ENCODE results near the gene ARHGDIG. TPM values are rescaled to one million over a fixed set of nuclear protein-coding genes. Genes with fewer than 3 reads are reported as not detected.

Gene ARHGDIG
- total RNA-seq, 1 donor from 2014 or later: not detected

DNA sequence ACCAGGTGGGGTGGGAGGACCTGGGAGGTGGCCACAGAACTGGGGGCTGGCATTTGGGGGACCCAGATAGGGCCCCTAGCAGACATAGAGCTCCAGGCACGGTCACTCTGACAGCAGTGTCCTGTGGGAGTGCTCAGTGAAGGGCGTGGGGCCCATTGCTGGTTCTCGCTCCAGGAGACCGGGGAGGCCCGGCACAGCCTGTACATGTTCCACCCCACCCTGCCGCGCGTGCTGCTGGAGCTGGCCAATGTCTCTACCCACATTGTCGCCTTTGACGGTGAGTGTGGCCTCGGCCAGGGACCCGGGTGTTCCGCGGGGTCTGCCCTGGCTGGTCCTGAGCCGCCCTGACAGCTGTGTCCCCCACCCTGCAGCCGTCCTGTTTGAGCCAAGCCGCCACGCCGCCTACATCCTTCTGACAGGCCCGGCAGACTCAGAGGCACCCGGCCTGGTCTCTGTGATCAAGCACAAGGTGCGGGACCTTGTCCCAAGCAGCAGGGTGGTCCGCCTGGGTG is 15.9 kb upstream of the ARHGDIG start:
- TF ChIP-seq EZH2phosphoT487 (IDR thresholded peaks at IDR 0.05) (no peak), EZH2 (IDR thresholded peaks at IDR 0.05) (no peak)
- TF ChIP-seq, protein P1, sequence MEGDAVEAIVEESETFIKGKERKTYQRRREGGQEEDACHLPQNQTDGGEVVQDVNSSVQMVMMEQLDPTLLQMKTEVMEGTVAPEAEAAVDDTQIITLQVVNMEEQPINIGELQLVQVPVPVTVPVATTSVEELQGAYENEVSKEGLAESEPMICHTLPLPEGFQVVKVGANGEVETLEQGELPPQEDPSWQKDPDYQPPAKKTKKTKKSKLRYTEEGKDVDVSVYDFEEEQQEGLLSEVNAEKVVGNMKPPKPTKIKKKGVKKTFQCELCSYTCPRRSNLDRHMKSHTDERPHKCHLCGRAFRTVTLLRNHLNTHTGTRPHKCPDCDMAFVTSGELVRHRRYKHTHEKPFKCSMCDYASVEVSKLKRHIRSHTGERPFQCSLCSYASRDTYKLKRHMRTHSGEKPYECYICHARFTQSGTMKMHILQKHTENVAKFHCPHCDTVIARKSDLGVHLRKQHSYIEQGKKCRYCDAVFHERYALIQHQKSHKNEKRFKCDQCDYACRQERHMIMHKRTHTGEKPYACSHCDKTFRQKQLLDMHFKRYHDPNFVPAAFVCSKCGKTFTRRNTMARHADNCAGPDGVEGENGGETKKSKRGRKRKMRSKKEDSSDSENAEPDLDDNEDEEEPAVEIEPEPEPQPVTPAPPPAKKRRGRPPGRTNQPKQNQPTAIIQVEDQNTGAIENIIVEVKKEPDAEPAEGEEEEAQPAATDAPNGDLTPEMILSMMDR (IDR thresholded peaks at IDR 0.05): no peak
- H3K79me2 ChIP-seq (ENCODE audit: low read depth): no peaks in the 10 kb centered on the region
- H3K4me1 ChIP-seq: no peaks in the 10 kb centered on the region
- no peaks in the 10 kb centered on the region for H3K9me3 ChIP-seq (ENCODE audit: low read depth)
- H3K27ac ChIP-seq: no peak overlapping the region
- no peak overlapping the region for H3K4me2 ChIP-seq
- no peaks in the 10 kb centered on the region for H3K27me3 ChIP-seq
- H3K4me3 ChIP-seq: no peak overlapping the region
- no peak for DNase-seq (ENCODE audit: low spot score)
- H3K36me3 ChIP-seq: no peaks in the 10 kb centered on the region
- Mint-ChIP-seq H3K27ac (no peak overlapping the region), H3K4me1 (peaks cover 7% of the 10 kb centered on the region), H3K27me3 (ENCODE audit: insufficient read depth, low read depth) (peaks cover 5% of the 10 kb centered on the region), H3K4me3 (no peak overlapping the region), H3K9me3 (no peaks in the 10 kb centered on the region), H3K36me3 (peaks cover 10% of the 10 kb centered on the region)
- no peaks in the 10 kb centered on the region for H4K20me1 ChIP-seq (ENCODE audit: low read depth)
- no peak overlapping the region for H3K9ac ChIP-seq
- no peak overlapping the region for H2AFZ ChIP-seq (replicated peaks)
- peaks cover 19% of the 10 kb centered on the region for H3F3A ChIP-seq (ENCODE audit: low read depth)

DNA sequence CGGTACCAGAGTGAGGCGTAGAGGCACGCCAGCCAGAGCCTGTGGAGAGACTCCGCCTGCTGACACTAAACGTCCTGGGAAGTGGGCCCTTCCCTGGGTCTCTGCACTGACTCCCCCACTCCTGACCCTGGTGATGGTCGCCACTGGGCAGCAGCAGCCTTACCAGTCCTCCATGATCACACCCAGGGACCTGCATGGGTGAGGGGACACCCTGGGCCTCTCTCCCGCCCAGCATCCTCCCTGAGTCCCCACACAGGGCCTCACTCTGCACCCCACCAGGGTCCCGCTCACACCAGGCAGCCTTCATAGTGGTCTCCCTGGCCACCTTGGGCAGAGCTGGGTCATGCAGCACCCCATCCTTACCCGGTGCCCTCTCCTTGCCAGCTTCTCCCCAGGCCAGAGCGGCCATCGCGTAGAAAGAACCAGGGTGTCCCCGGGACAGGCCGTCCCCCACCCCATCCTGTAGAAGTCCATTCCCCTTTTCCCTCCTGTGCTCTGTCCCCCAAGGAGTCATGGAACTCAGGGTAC is 15.3 kb upstream of the ARHGDIG start:
- H3K36me3 ChIP-seq: no peaks in the 10 kb centered on the region
- no peaks in the 10 kb centered on the region for H4K20me1 ChIP-seq (ENCODE audit: low read depth)
- Mint-ChIP-seq H3K9me3 (no peaks in the 10 kb centered on the region), H3K4me1 (peaks cover 7% of the 10 kb centered on the region), H3K4me3 (no peak overlapping the region), H3K27me3 (ENCODE audit: insufficient read depth, low read depth) (peaks cover 5% of the 10 kb centered on the region), H3K36me3 (peaks cover 10% of the 10 kb centered on the region), H3K27ac (no peak overlapping the region)
- H3K79me2 ChIP-seq (ENCODE audit: low read depth): no peaks in the 10 kb centered on the region
- no peak overlapping the region for H3K27ac ChIP-seq
- H3K4me3 ChIP-seq: no peak overlapping the region
- H3K4me1 ChIP-seq: no peaks in the 10 kb centered on the region
- no peaks in the 10 kb centered on the region for H3K27me3 ChIP-seq
- no peak overlapping the region for H3K9ac ChIP-seq
- H2AFZ ChIP-seq (replicated peaks): no peak overlapping the region
- H3K9me3 ChIP-seq (ENCODE audit: low read depth): no peaks in the 10 kb centered on the region
- TF ChIP-seq EZH2phosphoT487 (IDR thresholded peaks at IDR 0.05): no peak
- TF ChIP-seq, protein P1 (IDR thresholded peaks at IDR 0.05): no peak
- no peak for TF ChIP-seq EZH2 (IDR thresholded peaks at IDR 0.05)
- peaks cover 19% of the 10 kb centered on the region for H3F3A ChIP-seq (ENCODE audit: low read depth)
- no peak overlapping the region for H3K4me2 ChIP-seq
- DNase-seq (ENCODE audit: low spot score): no peak

DNA sequence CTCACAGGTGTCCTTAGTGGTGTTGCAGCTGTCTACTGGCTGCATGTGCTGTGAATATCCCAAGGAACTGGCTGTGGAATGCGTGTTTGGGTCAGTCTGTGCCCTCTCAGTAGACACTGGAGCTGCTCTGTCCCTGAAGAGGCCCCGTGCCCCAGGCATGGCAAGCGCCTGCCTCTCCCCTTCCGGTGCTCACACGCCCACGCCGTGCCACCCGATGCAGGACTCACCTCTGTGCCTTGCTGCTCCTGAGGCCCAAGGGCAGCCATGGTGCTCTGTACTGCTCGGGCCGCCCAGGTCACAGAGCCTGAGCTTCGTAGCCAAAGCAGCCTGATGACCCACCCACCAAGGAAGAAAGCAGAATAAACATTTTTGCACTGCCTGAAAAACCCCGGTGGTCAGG is 14.7 kb upstream of the ARHGDIG start:
- Histone ChIP-seq H3K9ac (no peak overlapping the region), H3K27ac (no peak overlapping the region), H3K79me2 (ENCODE audit: low read depth) (no peaks in the 10 kb centered on the region), H4K20me1 (ENCODE audit: low read depth) (no peaks in the 10 kb centered on the region), H3K4me2 (no peak overlapping the region), H3K9me3 (ENCODE audit: low read depth) (no peaks in the 10 kb centered on the region), H3F3A (ENCODE audit: low read depth) (peaks cover 19% of the 10 kb centered on the region), H3K27me3 (no peaks in the 10 kb centered on the region), H3K4me3 (no peak overlapping the region), H3K36me3 (no peaks in the 10 kb centered on the region), H2AFZ (replicated peaks) (no peak overlapping the region), H3K4me1 (no peaks in the 10 kb centered on the region)
- peaks cover 7% of the 10 kb centered on the region for H3K36me3 Mint-ChIP-seq
- DNase-seq (ENCODE audit: low spot score): no peak
- H3K9me3 Mint-ChIP-seq: no peaks in the 10 kb centered on the region
- H3K4me1 Mint-ChIP-seq: peaks cover 7% of the 10 kb centered on the region
- no peak overlapping the region for H3K27ac Mint-ChIP-seq
- TF ChIP-seq, protein P1 (IDR thresholded peaks at IDR 0.05): no peak
- TF ChIP-seq EZH2 (IDR thresholded peaks at IDR 0.05) (no peak), EZH2phosphoT487 (IDR thresholded peaks at IDR 0.05) (no peak)
- no peak overlapping the region for H3K4me3 Mint-ChIP-seq
- peaks cover 5% of the 10 kb centered on the region for H3K27me3 Mint-ChIP-seq (ENCODE audit: insufficient read depth, low read depth)
